Right hindlimb (tissue), 1 donor: ENCODE measurements around the gene SLC41A3.
"Not testable (repeated sequence)": the region's sequence is repeated elsewhere in the genome, so short reads cannot be mapped to it uniquely, and the experiment has no call there.

Experiments
- DNase-seq: peaks from one replicate; pipeline ENCODE4 v3.0.0-alpha.2; 2018

SLC41A3 gene

DNA sequence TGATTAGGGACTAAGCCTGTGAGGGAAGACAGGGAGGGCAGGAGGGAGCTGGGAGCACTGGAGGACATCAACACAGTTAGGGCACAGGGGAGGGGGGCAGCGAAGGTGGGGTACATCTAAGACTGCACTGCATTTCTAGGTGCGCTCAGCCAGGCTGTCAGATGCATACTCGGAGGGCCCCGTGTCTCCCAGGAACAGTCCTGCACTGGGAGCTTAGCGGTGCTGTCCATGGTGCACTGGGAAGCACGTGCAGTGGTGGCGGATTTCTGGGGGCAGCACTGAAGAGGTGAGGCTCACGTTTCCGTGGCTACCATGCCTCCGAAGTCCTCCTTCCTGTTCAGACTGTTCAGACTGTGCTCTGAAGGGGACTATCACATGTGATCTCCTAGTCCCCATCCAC is 60.5 kb downstream of the SLC41A3 start:
- no peak for DNase-seq

DNA sequence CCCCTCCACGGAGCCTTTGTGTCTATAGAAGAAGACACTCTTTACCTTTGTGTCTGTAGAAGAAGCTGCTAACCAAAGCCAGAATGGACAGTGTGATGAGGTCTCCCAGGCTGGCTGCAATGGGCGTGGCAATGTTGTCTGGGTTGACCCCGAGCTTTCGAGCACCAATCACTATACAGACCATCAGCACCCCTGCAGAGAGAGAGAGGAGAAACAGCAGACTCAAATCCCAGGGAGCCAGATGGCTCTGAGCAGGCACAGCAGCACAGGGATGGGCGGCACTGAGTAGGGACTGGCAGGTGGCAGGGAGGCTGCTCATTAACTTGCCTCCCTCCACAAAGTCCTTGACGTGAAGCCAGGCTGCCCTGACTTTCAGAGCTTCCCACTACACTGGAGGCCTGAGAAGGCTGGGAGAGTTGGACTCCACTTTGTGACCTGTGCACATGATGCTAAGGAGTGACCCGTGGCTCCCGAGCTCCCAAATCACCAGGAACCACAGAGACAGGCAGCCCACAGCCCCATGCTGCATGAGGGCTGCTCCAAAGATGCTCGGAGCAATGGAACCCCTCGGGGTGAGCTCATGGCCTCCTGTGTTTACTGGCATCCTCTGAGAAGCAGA is 61.1 kb downstream of the SLC41A3 start:
- no peak for DNase-seq

DNA sequence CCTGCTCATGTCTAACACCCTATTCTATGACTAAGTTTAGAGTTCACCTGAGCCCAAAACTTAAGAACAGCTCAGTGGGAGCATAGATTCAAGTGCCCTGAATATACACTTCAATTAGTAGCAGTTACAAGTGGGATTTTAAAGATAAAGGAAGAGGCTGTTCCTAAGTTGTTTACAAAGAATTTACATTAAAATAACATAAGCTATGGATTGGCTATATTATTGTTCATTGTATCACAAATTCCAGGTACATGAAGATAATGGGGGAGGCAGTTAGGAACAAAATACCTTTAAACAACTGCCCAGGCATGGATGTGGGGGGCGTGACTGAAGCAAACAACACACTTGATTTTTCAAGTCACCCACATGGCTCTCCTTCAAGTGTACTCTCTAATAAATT is 62.2 kb downstream of the SLC41A3 start:
- no peak for DNase-seq

DNA sequence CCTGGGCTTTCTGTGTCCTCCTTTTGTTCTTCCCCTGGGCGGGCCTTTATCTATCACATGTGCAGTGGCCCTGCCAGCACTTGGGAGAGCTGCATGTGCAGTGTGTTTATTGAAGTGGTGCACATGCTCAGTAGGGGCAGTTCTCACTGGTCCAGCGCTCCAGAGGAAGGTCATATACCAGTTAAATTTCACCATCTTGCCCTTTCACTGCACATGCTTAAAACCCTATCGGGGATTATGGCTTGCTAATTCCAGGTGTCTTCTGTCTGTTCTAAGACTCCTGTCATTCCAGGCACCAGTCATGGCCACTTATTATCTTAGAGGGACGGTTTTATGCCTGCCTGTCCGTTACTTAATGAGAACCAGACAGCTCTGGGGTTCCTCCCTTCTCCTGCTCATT is 62.7 kb downstream of the SLC41A3 start:
- no peak for DNase-seq

DNA sequence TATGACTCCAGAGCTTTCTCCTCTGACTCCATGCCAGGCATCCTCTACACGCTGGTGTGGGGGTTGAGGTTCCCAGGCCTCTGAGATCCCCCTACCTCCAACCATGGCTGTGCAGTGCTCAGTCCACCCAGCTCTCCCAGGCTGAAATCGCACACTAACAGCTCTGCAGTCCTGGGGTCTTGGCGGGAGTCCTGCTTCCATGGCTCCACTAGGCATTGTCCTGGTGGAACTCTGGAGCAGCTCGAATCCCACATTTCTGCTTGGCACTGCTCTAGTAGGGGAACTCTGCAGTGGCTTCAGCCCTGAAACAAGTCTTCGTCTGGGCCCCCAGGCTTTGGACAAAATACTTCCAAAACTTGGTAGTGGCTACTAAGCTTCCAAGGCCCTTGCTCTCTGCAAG is 64.2 kb downstream of the SLC41A3 start:
- DNase-seq = no peak

DNA sequence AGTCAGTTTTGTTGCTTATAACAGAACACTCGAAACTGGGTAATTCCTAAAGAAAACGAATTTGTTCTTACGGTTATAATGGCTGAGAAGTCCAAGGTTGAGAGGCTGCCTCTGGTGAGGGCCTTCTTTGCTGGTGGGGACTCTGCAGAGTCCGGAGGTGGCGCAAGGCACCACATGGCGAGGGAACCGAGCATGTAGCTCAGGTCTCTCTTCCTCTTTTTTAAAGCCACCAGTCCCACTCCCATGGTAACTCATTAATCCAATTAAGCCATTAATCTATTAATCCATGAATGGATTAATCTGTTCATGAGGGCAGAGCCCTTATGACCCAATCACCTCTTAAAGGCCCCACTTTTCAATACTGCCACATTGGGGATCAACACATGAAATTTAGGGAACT is 64.9 kb downstream of the SLC41A3 start:
- no peak for DNase-seq

DNA sequence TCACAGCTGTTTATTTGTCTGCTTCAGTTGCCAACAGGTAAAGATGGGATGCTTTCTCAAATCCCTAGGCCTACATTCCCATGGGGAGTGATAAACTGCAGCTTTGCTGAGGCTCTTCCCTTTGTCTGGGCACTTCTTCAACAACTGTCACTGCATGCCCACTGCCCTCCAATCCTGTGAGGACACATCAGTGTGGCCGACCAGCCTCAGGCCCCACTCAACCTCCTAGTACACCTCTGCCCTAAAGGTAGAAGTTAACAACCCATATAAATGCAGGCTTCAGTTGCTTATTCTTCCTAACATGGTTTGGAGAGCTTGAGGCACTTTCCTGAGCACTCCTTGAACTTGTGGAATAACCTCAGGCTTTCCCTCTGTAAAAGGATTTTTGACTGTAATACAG is 65.4 kb downstream of the SLC41A3 start:
- DNase-seq = no peak

DNA sequence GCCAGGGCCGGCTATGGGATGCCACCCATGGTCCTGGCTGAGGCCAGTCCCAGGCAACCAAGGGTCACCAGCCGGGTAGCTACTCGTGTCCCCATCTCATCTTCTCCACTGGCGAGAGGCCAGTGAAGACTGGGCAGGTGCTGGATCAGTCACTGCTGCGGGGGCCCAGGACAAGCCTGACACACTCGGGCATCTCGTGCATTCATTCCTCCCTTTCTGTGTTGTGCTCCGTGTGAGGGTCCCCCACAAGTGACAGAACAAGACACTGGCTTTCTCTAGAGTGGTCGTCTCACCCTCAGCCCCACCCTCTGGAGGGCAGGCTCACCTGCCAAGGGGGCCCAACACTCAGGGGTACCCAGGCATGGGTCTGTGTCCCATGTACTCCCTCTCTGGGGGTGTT is 66.6 kb downstream of the SLC41A3 start:
- DNase-seq = no peak

DNA sequence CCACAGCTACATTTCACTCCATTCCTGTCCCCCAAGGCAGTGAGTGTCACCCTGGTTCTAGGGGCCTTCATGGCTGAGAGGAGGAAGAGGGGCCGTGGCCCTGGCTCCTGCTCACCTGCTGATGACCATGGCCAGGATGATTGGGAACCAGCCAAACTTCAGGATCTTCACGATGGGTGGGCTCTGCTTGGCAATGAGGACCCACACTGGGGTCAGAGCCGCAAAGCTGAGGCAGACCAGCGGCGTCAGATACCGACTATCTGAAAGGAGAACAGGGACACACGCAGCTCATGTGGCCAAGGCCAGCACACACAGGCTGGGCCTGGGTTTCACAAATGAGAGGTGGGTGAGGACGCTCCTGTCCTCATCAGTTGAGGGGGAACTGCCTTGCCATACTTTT is 67.3 kb downstream of the SLC41A3 start:
- no peak for DNase-seq

DNA sequence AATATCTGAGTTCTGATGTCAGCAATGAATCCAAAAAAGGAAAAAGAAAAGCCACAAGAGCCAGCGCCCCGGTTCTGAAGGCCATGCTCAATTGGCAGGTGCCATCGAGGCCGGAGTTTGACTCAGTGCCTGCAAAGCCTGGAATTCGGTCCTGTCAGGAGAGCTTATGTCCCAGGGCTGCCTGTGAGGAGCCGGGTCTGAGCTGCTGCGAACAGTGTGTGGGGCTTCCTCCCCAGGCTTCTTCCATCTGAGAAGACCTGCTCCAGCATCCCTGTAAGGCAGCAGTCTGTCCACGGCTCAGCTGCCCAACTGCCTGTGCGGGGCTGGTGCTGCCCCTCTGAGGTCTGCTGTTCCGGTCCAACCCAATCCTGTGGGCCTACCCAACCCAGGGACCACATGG is 68.8 kb downstream of the SLC41A3 start:
- DNase-seq = no peak

DNA sequence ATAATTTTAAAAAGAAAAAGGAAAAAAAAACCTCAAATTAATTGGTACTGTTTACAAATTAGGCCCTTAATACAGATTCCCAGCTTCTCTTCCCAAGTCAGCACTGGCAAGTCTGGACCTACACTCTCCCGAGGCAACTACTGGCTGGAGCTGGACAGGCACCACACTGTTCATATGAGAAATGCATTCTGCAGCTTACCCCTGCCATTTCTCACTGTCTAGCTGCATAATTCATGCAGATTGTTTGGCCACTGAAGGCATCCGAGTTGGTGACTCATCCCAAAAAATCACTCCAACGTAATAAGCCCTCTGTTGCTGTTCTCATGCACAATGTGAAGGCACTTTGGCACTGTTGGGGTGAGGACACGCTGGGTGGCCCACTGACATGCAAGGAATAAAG is 69.7 kb downstream of the SLC41A3 start:
- no peak for DNase-seq

DNA sequence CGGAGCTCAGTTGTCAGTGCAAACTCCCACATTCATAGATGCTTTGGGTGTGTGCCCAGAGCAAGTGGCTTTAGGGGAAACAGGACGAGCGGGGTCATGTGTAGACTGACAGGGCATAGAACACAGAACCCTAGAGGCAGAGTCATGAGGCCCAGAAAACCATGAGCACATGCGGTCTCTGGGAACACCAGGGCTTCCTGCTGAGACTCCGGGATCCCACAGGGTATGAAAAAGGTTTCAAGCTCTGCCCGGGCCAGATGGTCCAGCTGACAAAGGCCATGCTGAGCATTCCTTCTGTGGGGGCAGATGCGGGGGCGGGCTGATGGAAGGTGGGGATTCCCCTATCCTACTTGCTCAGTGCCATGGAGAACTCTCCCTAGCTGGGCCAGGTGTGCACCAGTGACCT is 70.2 kb downstream of the SLC41A3 start:
- no peak for DNase-seq

DNA sequence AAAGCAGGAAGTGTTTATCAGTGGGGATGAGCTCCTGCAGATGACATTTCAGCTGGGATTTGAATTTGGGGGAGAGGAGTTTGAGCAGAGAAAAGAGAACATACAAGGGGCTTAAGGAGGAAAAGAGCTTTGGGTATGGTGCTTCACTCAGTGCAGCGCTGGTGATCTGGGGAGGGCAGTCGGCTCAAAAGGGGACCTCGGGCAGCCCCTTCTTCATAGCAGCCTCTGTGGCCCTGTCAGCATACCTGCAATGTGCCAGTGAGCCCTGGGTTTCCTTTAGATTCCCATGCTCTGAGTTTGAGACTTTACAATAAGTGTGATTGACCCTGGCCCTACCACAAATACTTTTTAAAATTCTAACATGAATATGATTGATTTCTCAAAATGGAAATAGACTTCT is 74.7 kb downstream of the SLC41A3 start:
- no peak for DNase-seq

DNA sequence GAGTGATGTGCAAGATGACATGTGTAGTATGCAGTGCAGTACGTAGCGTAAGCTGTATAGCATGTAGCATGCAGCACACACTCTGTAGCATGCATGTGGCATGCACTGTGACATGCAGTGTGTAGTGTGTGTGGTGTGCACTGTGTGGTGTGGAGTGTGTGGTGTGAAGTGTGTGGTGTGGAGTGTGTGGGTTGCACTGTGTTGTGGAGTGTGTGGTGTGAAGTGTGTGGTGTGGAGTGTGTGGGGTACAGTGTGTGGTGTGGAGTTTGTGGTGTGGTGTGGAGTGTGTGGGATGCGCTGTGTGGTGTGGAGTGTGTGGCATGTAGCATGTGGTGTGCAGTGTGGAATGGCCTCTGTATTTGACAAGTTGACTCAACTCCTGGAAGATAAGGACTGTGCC is 75.7 kb downstream of the SLC41A3 start:
- DNase-seq = no peak

DNA sequence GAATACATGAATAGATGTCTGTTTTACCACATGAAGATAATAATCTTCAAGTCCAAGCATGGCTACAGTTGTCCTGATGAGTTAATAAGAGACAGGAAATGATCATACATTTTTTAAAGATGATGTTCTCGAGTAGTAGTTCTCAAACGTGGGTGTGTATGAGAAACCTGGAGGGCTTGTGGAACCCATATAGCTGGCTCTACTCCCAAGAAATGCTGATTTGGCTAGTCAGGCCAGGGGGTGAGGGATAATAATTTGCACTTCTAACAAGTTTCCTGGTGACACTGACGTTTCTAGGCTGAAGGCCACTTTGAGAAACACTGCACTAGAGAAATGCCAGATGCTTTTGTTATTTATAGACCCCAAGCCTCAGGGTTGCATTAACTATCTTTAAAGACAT is 78.0 kb downstream of the SLC41A3 start:
- no peak for DNase-seq

DNA sequence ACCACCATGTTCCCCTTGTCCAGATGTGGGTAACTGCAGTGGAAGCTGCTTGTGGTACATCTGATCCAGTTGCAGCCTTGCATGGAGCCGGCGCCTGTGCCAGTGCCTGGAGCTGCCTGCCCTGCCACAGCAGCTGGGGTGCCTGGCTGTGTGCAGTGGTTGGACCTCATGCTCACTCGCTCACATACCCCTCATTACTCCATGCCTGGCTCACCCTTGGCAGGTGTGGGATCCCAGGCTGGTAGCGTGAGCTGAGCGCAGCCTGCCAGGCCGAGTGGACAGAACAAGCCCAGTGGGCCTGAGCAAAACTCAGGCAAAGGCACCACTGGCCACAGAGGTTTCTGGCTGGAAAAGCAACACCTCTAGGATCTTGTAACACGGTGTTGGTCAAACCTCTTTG is 79.2 kb downstream of the SLC41A3 start:
- no peak for DNase-seq

DNA sequence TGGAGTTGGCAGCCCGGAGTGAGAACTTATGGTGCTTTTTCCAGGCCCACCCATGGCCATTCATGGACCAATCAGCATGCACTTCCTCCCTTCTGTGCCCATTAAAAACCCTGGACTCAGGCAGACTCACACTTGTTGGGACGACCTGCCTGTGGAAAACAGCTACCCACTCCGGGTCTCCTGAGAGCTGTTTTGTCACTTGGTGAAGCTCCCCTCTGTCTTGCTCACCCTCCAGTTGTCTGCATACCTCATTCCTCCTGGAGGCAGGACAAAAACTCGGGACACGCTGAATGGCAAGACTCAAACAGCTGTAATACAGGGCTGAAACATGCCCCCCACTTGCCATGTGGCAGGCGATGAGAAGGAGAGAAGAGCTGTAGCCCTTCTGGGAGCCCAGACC is 79.7 kb downstream of the SLC41A3 start:
- no peak for DNase-seq

DNA sequence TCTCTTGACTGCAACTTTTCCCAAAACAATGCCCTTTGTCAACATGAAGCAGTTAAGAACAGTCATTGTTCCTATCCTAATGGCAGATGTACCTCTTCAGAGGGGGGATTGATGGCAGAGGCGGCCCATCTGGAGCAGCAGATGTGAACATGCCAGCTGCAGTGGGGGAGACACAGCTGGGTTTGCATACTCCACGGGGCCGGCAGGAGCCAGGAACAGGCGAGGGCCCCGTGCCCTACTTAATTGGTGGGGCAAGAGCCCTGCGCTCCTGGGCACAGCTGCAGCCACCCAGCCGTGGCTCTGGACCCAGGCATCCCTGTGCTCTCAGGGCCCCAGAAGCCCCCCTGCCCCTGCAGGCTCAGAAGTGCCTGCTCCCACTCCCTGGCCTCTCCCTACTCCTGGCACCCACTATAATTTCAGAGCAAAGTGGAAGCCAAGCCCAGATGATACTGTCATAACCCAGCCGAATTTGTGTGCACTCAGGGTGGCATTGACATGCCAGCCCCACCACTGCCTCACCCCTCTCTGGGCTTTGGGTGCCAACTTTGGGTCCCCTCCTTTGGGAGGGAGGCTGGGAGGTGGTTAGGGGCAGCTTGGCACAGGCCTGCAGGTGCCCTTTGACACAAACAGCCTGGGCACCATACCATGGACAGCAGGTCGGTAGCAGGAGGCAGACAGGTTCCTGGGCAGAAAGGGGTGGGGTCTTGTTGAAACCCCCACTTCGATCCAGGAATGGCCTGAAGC is 80.3 kb downstream of the SLC41A3 start:
- DNase-seq = no peak

DNA sequence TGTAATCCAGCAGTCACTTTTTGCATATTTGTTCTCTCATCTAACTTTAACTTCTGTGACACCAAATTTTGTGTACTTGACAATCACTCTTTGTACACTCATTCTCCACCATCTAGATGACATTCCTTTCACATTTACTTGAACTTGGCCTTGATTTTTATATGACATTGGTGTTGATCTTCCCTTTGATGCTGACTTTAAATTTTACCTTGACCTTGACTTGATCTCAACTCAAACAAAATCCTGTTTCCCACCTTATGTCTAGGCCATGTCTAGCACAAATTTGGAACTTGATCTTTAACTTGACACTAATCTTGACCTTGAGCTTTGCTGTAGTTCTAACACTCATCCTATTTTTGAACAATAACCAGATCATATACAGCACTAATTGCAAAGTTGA is 81.7 kb downstream of the SLC41A3 start:
- no peak for DNase-seq

DNA sequence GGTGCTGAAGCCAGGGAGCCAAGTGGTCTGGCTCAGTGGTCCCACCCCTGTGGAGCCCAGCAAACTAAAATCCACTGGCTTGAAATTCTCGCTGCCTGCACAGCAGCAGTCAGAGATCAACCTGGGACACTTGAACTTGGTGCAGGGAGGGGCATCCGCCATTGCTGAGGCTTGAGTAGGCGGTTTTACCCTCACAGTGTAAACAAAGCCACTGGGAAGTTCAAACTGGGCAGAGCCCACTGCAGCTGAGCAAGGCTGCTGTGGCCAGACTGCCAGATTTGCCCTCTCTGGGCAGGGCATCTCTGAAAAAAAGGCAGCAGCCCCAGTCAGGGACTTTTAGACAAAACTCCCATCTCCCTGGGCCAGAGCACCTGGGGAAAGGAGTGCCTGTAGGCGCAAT is 87.2 kb downstream of the SLC41A3 start:
- DNase-seq = not testable (repeated sequence)

DNA sequence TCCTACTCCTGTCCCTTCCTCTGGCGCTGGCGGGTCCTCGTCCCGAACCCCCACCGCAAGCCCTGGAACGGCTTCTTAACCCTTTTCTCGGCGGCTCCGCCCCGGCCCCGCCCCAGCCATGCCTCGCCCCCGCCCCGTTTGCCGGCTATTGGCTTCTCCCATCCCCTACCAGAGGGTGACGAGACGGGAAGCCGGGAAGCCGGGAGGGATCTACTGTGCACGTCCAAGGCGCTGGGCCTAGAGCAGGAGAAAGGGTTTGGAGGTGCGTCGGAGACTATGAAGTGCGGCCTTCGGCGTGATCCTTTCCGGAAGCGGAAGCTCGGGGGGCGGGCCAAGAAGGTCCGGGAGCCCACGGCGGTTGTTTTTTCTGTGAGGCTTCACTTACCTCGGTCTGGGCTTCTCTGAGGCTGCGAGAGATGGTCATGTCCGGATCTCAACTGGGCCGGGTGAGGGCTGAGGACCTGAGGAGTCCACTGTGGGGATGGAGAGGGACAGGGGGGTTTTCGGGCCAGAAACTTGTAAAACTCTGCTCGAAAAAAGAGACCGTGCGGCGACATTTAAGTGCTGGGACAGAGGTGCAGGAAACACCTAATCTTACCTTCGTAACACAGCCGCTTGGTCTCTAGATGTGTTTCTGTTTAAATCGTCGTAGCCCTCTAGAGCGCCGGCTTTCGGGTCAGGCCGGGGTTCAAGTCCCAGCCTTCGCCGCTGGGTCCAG is 93.5 kb downstream of the SLC41A3 start:
- peak; percentile 90 for DNase-seq

DNA sequence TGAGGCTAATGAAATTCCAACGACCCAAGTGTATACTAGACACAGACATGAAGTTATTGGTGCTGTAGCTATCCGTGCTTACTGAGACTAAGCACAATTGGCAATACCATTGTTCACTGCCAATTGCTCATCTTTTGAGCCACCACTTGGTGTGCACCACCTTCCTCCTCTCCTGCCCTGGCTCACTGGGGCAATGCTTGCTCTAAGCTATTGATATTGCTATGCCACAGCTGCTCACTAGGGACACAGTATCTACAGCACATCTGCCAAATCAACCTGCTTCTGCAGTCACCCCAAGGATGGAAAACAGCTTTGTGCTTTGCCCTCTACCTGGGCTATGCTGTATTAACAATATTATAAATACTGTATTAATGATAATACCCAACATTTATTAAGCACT is 99.0 kb downstream of the SLC41A3 start:
- not testable (repeated sequence) for DNase-seq

DNA sequence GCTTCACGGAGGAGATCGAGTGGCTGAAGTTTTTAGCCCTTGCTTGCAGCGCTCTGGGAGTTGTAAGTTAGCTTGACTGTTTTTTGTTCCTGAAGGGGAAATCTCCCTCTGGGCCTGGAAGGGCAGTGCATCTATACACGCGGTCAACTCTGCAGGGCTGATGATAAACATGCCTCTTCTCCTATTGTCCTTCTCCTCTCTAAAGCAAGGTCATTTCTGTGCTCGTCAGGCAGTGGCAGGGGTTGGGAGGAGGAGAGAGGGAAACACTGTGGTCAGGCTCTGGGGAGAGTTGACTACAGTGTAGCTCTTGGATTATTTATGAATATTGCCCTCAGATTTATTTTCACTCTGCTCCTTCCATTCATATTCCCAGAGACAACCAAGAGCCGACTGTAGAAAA is 106.8 kb downstream of the SLC41A3 start:
- not testable (repeated sequence) for DNase-seq

DNA sequence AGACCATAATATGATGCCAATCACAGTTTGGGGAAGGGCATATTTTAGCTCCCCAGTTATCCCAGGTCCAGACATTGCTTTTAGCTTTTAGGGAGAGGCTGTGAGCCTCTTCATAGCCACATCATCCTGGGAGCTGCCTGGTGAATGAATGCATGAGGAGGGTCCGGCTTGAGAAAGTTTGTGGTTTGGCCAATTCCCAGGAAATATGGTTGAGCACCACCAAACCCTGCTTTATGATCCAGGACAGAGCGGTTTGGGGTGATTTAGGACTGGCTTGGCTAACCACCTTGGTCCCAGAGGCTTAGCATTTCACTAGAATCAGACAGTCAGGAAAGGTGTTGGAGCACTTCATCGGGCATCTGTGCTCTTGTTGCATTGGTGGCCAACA is 107.9 kb downstream of the SLC41A3 start:
- not testable (repeated sequence) for DNase-seq
